ENCODE measurements around the gene HMCN1. TPM values are rescaled to one million over a fixed set of nuclear protein-coding genes. Genes with fewer than 3 reads are reported as not detected.

The HMCN1 gene
- total RNA-seq, 6 donors from 2014 or later = 15.7 to 43.3 (median 27.2) TPM

GRCh38 chr1:185856482-185856881, 122.3 kb downstream of the HMCN1 start:
- Histone ChIP-seq H3K27me3 (no peaks in the 10 kb centered on the region), H3K27ac (no peak overlapping the region), H3K36me3 (no peaks in the 10 kb centered on the region), H3K9me3 (no peaks in the 10 kb centered on the region), H3K4me3 (no peak overlapping the region), H3K4me1 (no peaks in the 10 kb centered on the region)
- DNase-seq (no peak), ATAC-seq (ENCODE audit: low FRiP score in 2 of 2) (no peak)
- 85 to 86% methylated on average over 3 of the region's 3 CpGs for WGBS, 2 donors
- no peak for TF ChIP-seq EP300 (IDR thresholded peaks at IDR 0.05)
- TF ChIP-seq POLR2A (IDR thresholded peaks at IDR 0.05) = no peak
- no peak for TF ChIP-seq CTCF (IDR thresholded peaks at IDR 0.05)
- TF ChIP-seq POLR2AphosphoS5 (IDR thresholded peaks at IDR 0.05) = no peak

GRCh38 chr1:185857442-185857841, 123.3 kb downstream of the HMCN1 start:
- Histone ChIP-seq H3K27me3 (no peaks in the 10 kb centered on the region), H3K9me3 (no peaks in the 10 kb centered on the region), H3K4me1 (no peaks in the 10 kb centered on the region), H3K27ac (no peak overlapping the region), H3K36me3 (no peaks in the 10 kb centered on the region), H3K4me3 (no peak overlapping the region)
- DNase-seq (no peak), ATAC-seq (ENCODE audit: low FRiP score in 2 of 2) (peak in 1 of 2 donors; percentile 19)
- TF ChIP-seq POLR2AphosphoS5 (IDR thresholded peaks at IDR 0.05) (no peak), EP300 (IDR thresholded peaks at IDR 0.05) (no peak), CTCF (IDR thresholded peaks at IDR 0.05) (no peak), POLR2A (IDR thresholded peaks at IDR 0.05) (no peak)
- WGBS, 2 donors = 58 to 63% methylated on average over 2 of the region's 2 CpGs

GRCh38 chr1:185860311-185860710, 126.1 kb downstream of the HMCN1 start:
- H3K27ac ChIP-seq = no peak overlapping the region
- H3K4me1 ChIP-seq = no peaks in the 10 kb centered on the region
- no peak overlapping the region for H3K4me3 ChIP-seq
- no peak for ATAC-seq (ENCODE audit: low FRiP score in 2 of 2)
- WGBS, 2 donors = 94 to 100% methylated on average over 1 of the region's 1 CpG
- no peaks in the 10 kb centered on the region for H3K27me3 ChIP-seq
- H3K9me3 ChIP-seq = no peaks in the 10 kb centered on the region
- no peak for DNase-seq
- no peak for TF ChIP-seq CTCF (IDR thresholded peaks at IDR 0.05)
- no peak for TF ChIP-seq EP300 (IDR thresholded peaks at IDR 0.05)
- no peak for TF ChIP-seq POLR2A (IDR thresholded peaks at IDR 0.05)
- TF ChIP-seq POLR2AphosphoS5 (IDR thresholded peaks at IDR 0.05) = no peak
- no peaks in the 10 kb centered on the region for H3K36me3 ChIP-seq

- Histone ChIP-seq H3K9me3 (no peaks in the 10 kb centered on the region), H3K27ac (no peak overlapping the region), H3K36me3 (no peaks in the 10 kb centered on the region), H3K4me1 (no peaks in the 10 kb centered on the region), H3K27me3 (no peaks in the 10 kb centered on the region), H3K4me3 (no peak overlapping the region)
- no peak for ATAC-seq (ENCODE audit: low FRiP score in 2 of 2)
- WGBS, 2 donors = 65 to 80% methylated on average over 1 of the region's 1 CpG
- no peak for DNase-seq
- no peak for TF ChIP-seq CTCF (IDR thresholded peaks at IDR 0.05)
- TF ChIP-seq POLR2A (IDR thresholded peaks at IDR 0.05) = no peak
- no peak for TF ChIP-seq EP300 (IDR thresholded peaks at IDR 0.05)
- no peak for TF ChIP-seq POLR2AphosphoS5 (IDR thresholded peaks at IDR 0.05)
Observed at GRCh38 chr1:185860859-185861258, 126.7 kb downstream of the HMCN1 start.

- no peak overlapping the region for H3K4me3 ChIP-seq
- H3K9me3 ChIP-seq = no peaks in the 10 kb centered on the region
- DNase-seq = no peak
- ATAC-seq (ENCODE audit: low FRiP score in 2 of 2) = peak in 1 of 2 donors; percentile 34
- no peaks in the 10 kb centered on the region for H3K4me1 ChIP-seq
- H3K27ac ChIP-seq = no peak overlapping the region
- H3K36me3 ChIP-seq = no peaks in the 10 kb centered on the region
- TF ChIP-seq EP300 (IDR thresholded peaks at IDR 0.05) (peak in 1 of 4 donors; percentile 31), CTCF (IDR thresholded peaks at IDR 0.05) (no peak), POLR2AphosphoS5 (IDR thresholded peaks at IDR 0.05) (no peak)
- no peaks in the 10 kb centered on the region for H3K27me3 ChIP-seq
Observed at GRCh38 chr1:185861630-185862029, 127.4 kb downstream of the HMCN1 start.

Data from upper lobe of left lung (tissue), 6 donors.